SK-N-SH (cell line): Measurements from ENCODE around the gene CPNE2. TPM values are rescaled to one million over a fixed set of nuclear protein-coding genes. Genes with fewer than 3 reads are reported as not detected.

Source experiments
- CTCF ChIA-PET: fragments of 300-600, 350-600 bp; formaldehyde crosslinking; extraction: SDS; loops from one replicate; lab custom pipeline; 2021; lab: Yijun Ruan, JAX
- POLR2A ChIA-PET: fragments of 350-600 bp; sonication (Branson Sonifier 250); formaldehyde crosslinking; extraction: SDS; loops from one replicate; lab custom pipeline; 2020; ENCODE audit warnings: antibody characterized with exemption, inconsistent platforms; lab: Yijun Ruan, JAX
- DNase-seq: peaks from one replicate; pipeline ENCODE4 v3.0.0; 2012
- H2AFZ ChIP-seq: fragments of 200-600 bp; sonication (generic); 2 replicates; pipeline ENCODE4 v1.8.1; 2016; ENCODE audit warnings: antibody characterized with exemption, mild to moderate bottlenecking, low read depth
- H3F3A ChIP-seq: fragments of 200-600 bp; sonication (generic); replicated peaks from 2 replicates; pipeline ENCODE3; 2016; ENCODE audit warnings: antibody characterized with exemption, mild to moderate bottlenecking; ENCODE audit not compliant: insufficient read depth
- H3K27ac ChIP-seq, 2 experiments: fragments of 200-500 bp in 1 of 2; fragments of 200-600 bp in 1 of 2; sonication (Bioruptor generic) in 1 of 2; sonication (generic), shearing (Covaris generic) in 1 of 2; 2 replicates each; pipeline versions ENCODE4 v1.5.1 to v1.6.1; 2014 to 2016; ENCODE audit warnings: low read depth in 2 of 2, inconsistent platforms in 1 of 2, low read length in 1 of 2, mild to moderate bottlenecking in 1 of 2, mixed read lengths in 1 of 2
- H3K27me3 ChIP-seq: fragments of 200-600 bp; sonication (generic), shearing (Covaris generic); 2 replicates; pipeline ENCODE4 v1.6.1; 2016; ENCODE audit warnings: mixed run types; ENCODE audit not compliant: insufficient read depth
- H3K36me3 ChIP-seq, 2 experiments: fragments of 200-500 bp in 1 of 2; fragments of 200-600 bp in 1 of 2; sonication (Bioruptor generic) in 1 of 2; sonication (generic) in 1 of 2; replicated peaks in 1 of 2; 2 replicates each; pipeline versions ENCODE3 to v1.5.1; 2014 to 2016; ENCODE audit warnings: low read length in 1 of 2, mild to moderate bottlenecking in 1 of 2; ENCODE audit not compliant: insufficient read depth in 2 of 2, control insufficient read depth in 1 of 2
- H3K4me1 ChIP-seq, 2 experiments: fragments of 200-500 bp in 1 of 2; fragments of 200-600 bp in 1 of 2; sonication (Bioruptor generic) in 1 of 2; sonication (generic), shearing (Covaris generic) in 1 of 2; 2 replicates each; pipeline versions ENCODE4 v1.5.1 to v1.6.1; 2014 to 2016; ENCODE audit warnings: low read depth in 1 of 2, low read length in 1 of 2, mixed run types in 1 of 2; ENCODE audit not compliant: insufficient read depth in 2 of 2, control insufficient read depth in 1 of 2
- H3K4me2 ChIP-seq: fragments of 200-600 bp; sonication (generic), shearing (Covaris generic); 2 replicates; pipeline ENCODE4 v1.6.1; 2017; ENCODE audit warnings: mixed run types
- H3K4me3 ChIP-seq, 2 experiments: fragments of 200-500 bp in 1 of 2; fragments of 200-600 bp in 1 of 2; sonication (Bioruptor generic) in 1 of 2; sonication (generic), shearing (Covaris generic) in 1 of 2; 2 replicates each; pipeline versions ENCODE4 v1.5.1 to v1.8.1; 2014 to 2016; ENCODE audit warnings: low read depth in 2 of 2, inconsistent platforms in 1 of 2, low read length in 1 of 2, mild to moderate bottlenecking in 1 of 2, mixed read lengths in 1 of 2, moderate library complexity in 1 of 2
- H3K79me2 ChIP-seq: fragments of 200-600 bp; sonication (generic); 2 replicates; pipeline ENCODE4 v1.8.1; 2017; ENCODE audit warnings: mild to moderate bottlenecking; ENCODE audit not compliant: insufficient read depth
- H3K9ac ChIP-seq: fragments of 200-600 bp; sonication (generic); 2 replicates; pipeline ENCODE4 v1.6.1; 2017; ENCODE audit warnings: mixed run types
- H3K9me2 ChIP-seq: fragments of 200-600 bp; sonication (generic); 2 replicates; pipeline ENCODE4 v1.6.1; 2017; ENCODE audit warnings: mixed run types
- H3K9me3 ChIP-seq: fragments of 200-600 bp; sonication (generic); 2 replicates; pipeline ENCODE4 v1.6.1; 2017; ENCODE audit warnings: mixed run types, mild to moderate bottlenecking, moderate library complexity
- H4K20me1 ChIP-seq: fragments of 200-600 bp; sonication (generic); 2 replicates; pipeline ENCODE4 v1.6.1; 2017; ENCODE audit warnings: mild to moderate bottlenecking, mixed run types; ENCODE audit not compliant: insufficient read depth
- CHD2 ChIP-seq: fragments of 150-350 bp; IDR thresholded peaks from 2 replicates; pipeline ENCODE4 v1.6.1; 2018; ENCODE audit warnings: low read length; ENCODE audit not compliant: partially characterized antibody
- EZH2phosphoT487 ChIP-seq: fragments of 200-600 bp; sonication (generic); IDR thresholded peaks from 2 replicates; pipeline ENCODE4 v1.6.1; 2017; ENCODE audit warnings: low read depth, mixed run types, mild to moderate bottlenecking, antibody characterized with exemption, moderate library complexity, borderline replicate concordance
- FOXJ3 ChIP-seq: sonication (generic); formaldehyde crosslinking; IDR thresholded peaks from 2 replicates; pipeline ENCODE4 v1.5.1; 2020; ENCODE audit warnings: mild to moderate bottlenecking, missing genetic modification reagents
- IRF3 ChIP-seq: fragments of 150-350 bp; IDR thresholded peaks from 2 replicates; pipeline ENCODE4 v1.6.1; 2016; ENCODE audit warnings: mild to moderate bottlenecking, low read depth, low read length
- JUND ChIP-seq: IDR thresholded peaks from 2 replicates; pipeline ENCODE4 v1.4.0; 2012
- NFIC ChIP-seq: IDR thresholded peaks from 2 replicates; pipeline ENCODE4 v1.4.0; 2012; ENCODE audit warnings: borderline replicate concordance
- RAD21 ChIP-seq: IDR thresholded peaks from 2 replicates; pipeline ENCODE4 v1.6.1; 2012; ENCODE audit warnings: mild to moderate bottlenecking, low read length
- RCOR1 ChIP-seq: fragments of 150-350 bp; IDR thresholded peaks from 2 replicates; pipeline ENCODE4 v1.6.1; 2017; ENCODE audit warnings: antibody characterized with exemption, low read length
- RXRA ChIP-seq: IDR thresholded peaks from 2 replicates; pipeline ENCODE4 v1.4.0; 2012; ENCODE audit warnings: low read depth, mild to moderate bottlenecking, borderline replicate concordance
- SIN3A ChIP-seq: IDR thresholded peaks from 2 replicates; pipeline ENCODE4 v1.6.1; 2012; ENCODE audit warnings: low read depth, mild to moderate bottlenecking, low read length, moderate library complexity, borderline replicate concordance
- TAF1 ChIP-seq: IDR thresholded peaks from 2 replicates; pipeline ENCODE4 v1.6.1; 2012; ENCODE audit warnings: low read depth, mild to moderate bottlenecking, low read length, moderate library complexity, borderline replicate concordance
- TEAD4 ChIP-seq: IDR thresholded peaks from 2 replicates; pipeline ENCODE4 v1.4.0; 2012; ENCODE audit warnings: mild to moderate bottlenecking, borderline replicate concordance; ENCODE audit not compliant: insufficient read depth
- ZBTB33 ChIP-seq: IDR thresholded peaks from 2 replicates; pipeline ENCODE4 v1.4.0; 2012; ENCODE audit warnings: low read depth, borderline replicate concordance
- WGBS: methylation state at CpG from one replicate; pipeline ENCODE4 v1.1.6; 2017; ENCODE audit warnings: low lambda C conversion rate; 5-methylcytosine and 5-hydroxymethylcytosine counted together
- polyA plus RNA-seq, 3 experiments: library from polyadenylated mRNA; depleted of rRNA; stranded (reverse); fragments of >200 nt; gene quantifications; 2 replicates each; pipeline ENCODE4 v1.2.3, GENCODE V29; 2012

Gene CPNE2
- polyA plus RNA-seq, 1 of the 3 experiments (the other 2 are of a cell fraction) = 73.0 TPM

GRCh38 chr16:57131351-57131970 is 39.1 kb downstream of the CPNE2 start:
- no peak for DNase-seq
- no peaks in the 10 kb centered on the region for H3K27me3 ChIP-seq
- H3K36me3 ChIP-seq = no peaks in the 10 kb centered on the region
- no peaks in the 10 kb centered on the region for H3F3A ChIP-seq
- H3K9me2 ChIP-seq = no peaks in the 10 kb centered on the region
- 92% methylated on average over 13 of the region's 17 CpGs for WGBS
- H3K4me1 ChIP-seq = peaks cover 0 to 4% of the 10 kb centered on the region in 2 experiments; a peak in 1 of 4 replicates
- H3K79me2 ChIP-seq = no peaks in the 10 kb centered on the region
- POLR2A ChIA-PET = no interaction called here
- H3K27ac ChIP-seq = no peak overlapping the region
- H3K4me3 ChIP-seq = no peak overlapping the region
- H4K20me1 ChIP-seq = no peaks in the 10 kb centered on the region
- no peak overlapping the region for H2AFZ ChIP-seq
- TF ChIP-seq EZH2phosphoT487 = no peak
- TF ChIP-seq RCOR1 = no peak
- TF ChIP-seq JUND = no peak
- TF ChIP-seq, all 33 proteins: peak for 0
- CTCF ChIA-PET = interaction anchor here (1.3 to 1.7 kb wide), 2 partner anchors 11 to 39 kb away, joined by 3 to 4 read pairs; partner anchors contain the start of gene CPNE2
- H3K4me2 ChIP-seq = no peak overlapping the region
- no peaks in the 10 kb centered on the region for H3K9me3 ChIP-seq
- no peak overlapping the region for H3K9ac ChIP-seq

DNA sequence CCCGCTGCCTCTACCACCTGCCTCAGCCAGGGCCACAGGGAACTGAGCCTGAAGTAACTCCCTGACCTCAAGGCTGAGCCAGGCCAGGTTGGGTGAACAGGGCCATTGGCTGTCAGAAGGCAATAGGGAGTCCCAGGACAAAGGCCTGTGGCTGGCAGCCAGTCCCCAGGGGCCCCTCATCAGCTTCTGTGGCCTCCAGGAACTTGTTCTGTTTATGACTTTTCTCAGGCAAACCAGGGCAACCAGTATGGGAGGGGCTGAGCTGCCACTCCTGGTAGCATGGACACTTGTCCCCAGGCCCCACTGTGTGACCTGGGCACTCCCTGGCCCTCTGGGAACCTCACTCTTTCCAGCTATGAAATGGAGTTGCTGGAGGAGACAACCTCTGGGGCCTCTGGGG is 40.1 kb downstream of the CPNE2 start:
- Histone ChIP-seq H3K4me2 (no peak overlapping the region), H3K36me3 (no peaks in the 10 kb centered on the region), H3K79me2 (no peaks in the 10 kb centered on the region), H3K4me1 (peaks cover 0 to 4% of the 10 kb centered on the region in 2 experiments; a peak in 1 of 4 replicates), H3K9ac (no peak overlapping the region), H3K27me3 (no peaks in the 10 kb centered on the region), H4K20me1 (no peaks in the 10 kb centered on the region), H2AFZ (no peak overlapping the region), H3K9me2 (no peaks in the 10 kb centered on the region), H3K9me3 (no peaks in the 10 kb centered on the region), H3K4me3 (no peak overlapping the region), H3K27ac (no peak overlapping the region), H3F3A (no peaks in the 10 kb centered on the region)
- no peak for DNase-seq
- 86% methylated on average over 1 of the region's 1 CpG for WGBS
- ChIA-PET POLR2A (no interaction called here), CTCF (interaction anchor here (1.3 kb wide), 1 partner anchor 10 kb away, joined by 3 read pairs; no protein-coding TSS in a partner anchor)
- no peak for TF ChIP-seq RAD21

DNA sequence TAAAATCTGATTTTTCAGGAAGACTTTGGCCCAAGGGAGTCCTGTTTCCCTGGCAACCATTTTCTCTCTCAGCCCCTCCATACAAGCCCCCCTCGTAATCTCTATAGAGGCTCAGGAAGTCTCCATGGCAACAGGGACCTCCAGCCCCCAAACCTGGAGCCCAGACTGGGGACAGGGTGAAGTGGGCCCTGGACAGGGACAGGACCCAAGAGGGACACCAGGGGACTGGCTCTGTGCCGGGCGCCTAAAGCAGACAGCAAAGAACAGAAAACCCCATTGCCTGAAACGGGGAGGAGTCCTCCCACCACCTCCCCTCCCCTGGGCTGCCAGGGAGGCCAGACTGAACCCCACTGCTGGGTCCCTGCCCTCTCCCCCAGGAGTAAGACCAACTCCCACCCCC is 40.6 kb downstream of the CPNE2 start:
- no peak for DNase-seq
- POLR2A ChIA-PET = no interaction called here
- no peaks in the 10 kb centered on the region for H3K79me2 ChIP-seq
- H3K9me2 ChIP-seq = no peaks in the 10 kb centered on the region
- no peak overlapping the region for H3K9ac ChIP-seq
- CTCF ChIA-PET = interaction anchor here (1.1 kb wide), 1 partner anchor 25 kb away, joined by 3 read pairs; no protein-coding TSS in a partner anchor
- no peak overlapping the region for H2AFZ ChIP-seq
- H3K36me3 ChIP-seq = no peaks in the 10 kb centered on the region
- H3F3A ChIP-seq = no peaks in the 10 kb centered on the region
- no peak overlapping the region for H3K4me3 ChIP-seq
- H3K4me2 ChIP-seq = no peak overlapping the region
- H3K4me1 ChIP-seq = peaks cover 0 to 4% of the 10 kb centered on the region in 2 experiments; a peak in 1 of 4 replicates
- H3K9me3 ChIP-seq = no peaks in the 10 kb centered on the region
- no peak for TF ChIP-seq IRF3
- no peak for TF ChIP-seq NFIC
- TF ChIP-seq CHD2 = no peak
- no peak for TF ChIP-seq FOXJ3
- TF ChIP-seq RAD21 = no peak
- TF ChIP-seq RXRA = no peak
- no peak for TF ChIP-seq TEAD4
- TF ChIP-seq TAF1 = no peak
- no peak for TF ChIP-seq SIN3A
- no peak for TF ChIP-seq ZBTB33
- TF ChIP-seq, all 33 proteins: peak for 0
- 67% methylated on average over 3 of the region's 4 CpGs for WGBS
- H4K20me1 ChIP-seq = no peaks in the 10 kb centered on the region
- H3K27ac ChIP-seq = no peak overlapping the region
- no peaks in the 10 kb centered on the region for H3K27me3 ChIP-seq
